C4-2B (cell line): ENCODE data around the gene METTL15.
"Not testable (repeated sequence)": the region's sequence is repeated elsewhere in the genome, so short reads cannot be mapped to it uniquely, and the experiment has no call there.

Source experiments
- H3K27ac ChIP-seq: fragments of 450-650 bp; 2 replicates; pipeline ENCODE4 v1.5.1; 2017
- CTCF ChIP-seq: fragments of 450-650 bp; conservative IDR thresholded peaks from 2 replicates; pipeline ENCODE4 v1.5.1; 2017; ENCODE audit warnings: mild to moderate bottlenecking
- ZFX ChIP-seq: fragments of 450-650 bp; IDR thresholded peaks from 2 replicates; pipeline ENCODE4 v1.6.1; 2017

METTL15 gene

GRCh38 chr11:28268925-28269324 is 160.7 kb downstream of the METTL15 start:
- TF ChIP-seq CTCF (no peak), ZFX (no peak)
- no peak overlapping the region for H3K27ac ChIP-seq

- no peak overlapping the region for H3K27ac ChIP-seq
- no peak for TF ChIP-seq CTCF
- no peak for TF ChIP-seq ZFX
Observed at GRCh38 chr11:28269586-28269985, 161.4 kb downstream of the METTL15 start.

GRCh38 chr11:28272247-28272646 is 164.1 kb downstream of the METTL15 start:
- H3K27ac ChIP-seq, result not testable (repeated sequence)

GRCh38 chr11:28274216-28274615 is 166.0 kb downstream of the METTL15 start:
- H3K27ac ChIP-seq, result no peak overlapping the region
- TF ChIP-seq ZFX, result no peak
- no peak for TF ChIP-seq CTCF

GRCh38 chr11:28284196-28284595 is 176.0 kb downstream of the METTL15 start:
- no peak overlapping the region for H3K27ac ChIP-seq
- TF ChIP-seq CTCF, result no peak
- no peak for TF ChIP-seq ZFX

- H3K27ac ChIP-seq, result no peak overlapping the region
- TF ChIP-seq CTCF (no peak), ZFX (no peak)
Observed at GRCh38 chr11:28289444-28289843, 181.3 kb downstream of the METTL15 start.

GRCh38 chr11:28290995-28291394 is 182.8 kb downstream of the METTL15 start:
- H3K27ac ChIP-seq, result not testable (repeated sequence)

- H3K27ac ChIP-seq, result no peak overlapping the region
- TF ChIP-seq ZFX, result no peak
- no peak for TF ChIP-seq CTCF
Observed at GRCh38 chr11:28296426-28296825, 188.2 kb downstream of the METTL15 start.

- H3K27ac ChIP-seq, result no peak overlapping the region
- TF ChIP-seq CTCF, result no peak
- TF ChIP-seq ZFX, result no peak
Observed at GRCh38 chr11:28298209-28298608, 190.0 kb downstream of the METTL15 start.
